ENCODE results near the gene WRAP73.

WRAP73 gene

DNA sequence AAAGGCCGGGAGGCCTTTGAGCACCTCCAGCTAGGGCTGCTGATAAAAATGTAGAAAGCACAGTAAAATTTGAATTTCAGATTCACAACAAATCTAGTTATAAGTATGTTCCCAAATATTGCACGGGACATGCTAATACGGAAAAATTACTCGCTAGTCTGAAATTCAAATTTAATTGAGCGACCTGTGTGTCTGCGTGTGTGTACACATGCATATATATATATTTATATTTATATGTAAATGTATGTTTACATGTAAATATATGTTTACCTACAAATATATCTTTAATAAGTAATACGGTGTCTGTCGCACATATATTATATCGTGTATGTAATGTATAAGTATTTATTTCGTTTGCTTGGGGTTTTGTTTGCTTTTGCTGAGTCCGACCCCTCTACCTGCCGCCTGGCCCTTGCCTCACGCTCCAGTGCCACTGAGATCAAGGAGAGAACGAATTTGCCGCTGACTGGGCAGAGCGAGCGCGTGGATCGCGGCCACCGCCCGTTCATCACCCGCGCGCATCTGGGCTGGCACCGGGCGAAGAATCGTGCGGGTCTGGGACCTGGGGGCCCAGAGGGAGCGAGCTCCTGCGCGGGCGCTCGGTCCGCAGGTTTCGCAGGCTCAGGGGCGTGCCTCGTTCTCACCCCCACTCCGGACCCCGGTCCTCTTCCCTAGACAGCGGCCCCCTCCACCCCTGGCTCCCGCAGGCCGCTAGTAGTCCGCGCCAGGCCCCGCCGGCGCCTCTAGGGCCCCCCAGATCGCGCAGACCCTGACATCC is 534 bp upstream of the WRAP73 start:
- no peak for DNase-seq (ENCODE audit: low read depth in 2 of 2, low spot score in 1 of 2)

GRCh38 chr1:3646596-3646995 is 3.3 kb downstream of the WRAP73 start:
- DNase-seq (ENCODE audit: low read depth in 2 of 2, low spot score in 1 of 2), result no peak

DNA sequence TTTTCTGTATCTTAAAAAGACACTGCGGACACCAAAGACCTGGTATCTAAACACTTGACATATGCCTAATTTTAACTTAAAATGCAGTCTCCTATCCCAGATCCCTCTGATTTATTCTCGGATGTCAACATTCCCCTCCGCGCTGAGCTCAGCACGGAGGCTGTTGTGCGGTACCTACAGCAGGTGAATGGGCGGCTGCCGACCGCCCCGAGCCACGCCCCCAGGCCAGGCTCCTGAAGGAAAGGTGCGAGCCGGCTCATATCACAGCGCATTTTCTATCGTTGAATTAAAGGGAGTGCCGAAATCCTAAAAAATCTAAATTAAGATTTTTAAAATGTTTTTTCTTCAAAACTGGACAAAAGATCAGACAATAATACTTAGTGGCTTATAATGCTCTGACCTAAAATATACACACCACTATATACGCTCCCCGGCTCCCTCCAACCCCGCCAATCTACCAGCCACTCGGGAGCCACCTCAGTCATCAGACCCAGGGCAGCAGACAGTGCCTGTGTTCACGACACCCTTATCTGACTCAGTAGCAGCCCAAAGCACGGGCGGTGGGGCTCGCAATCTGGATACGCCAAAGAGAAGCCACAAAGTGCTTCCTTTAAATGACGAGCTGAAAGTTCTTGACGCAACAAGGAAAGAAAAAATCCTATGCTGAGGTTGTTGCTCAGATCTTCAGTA is 4.1 kb downstream of the WRAP73 start:
- no peak for DNase-seq (ENCODE audit: low read depth in 2 of 2, low spot score in 1 of 2)

- DNase-seq (ENCODE audit: low read depth in 2 of 2, low spot score in 1 of 2), result no peak
These were observed 4.7 kb downstream of the WRAP73 start for GRCh38 chr1:3645247-3645646.

DNA sequence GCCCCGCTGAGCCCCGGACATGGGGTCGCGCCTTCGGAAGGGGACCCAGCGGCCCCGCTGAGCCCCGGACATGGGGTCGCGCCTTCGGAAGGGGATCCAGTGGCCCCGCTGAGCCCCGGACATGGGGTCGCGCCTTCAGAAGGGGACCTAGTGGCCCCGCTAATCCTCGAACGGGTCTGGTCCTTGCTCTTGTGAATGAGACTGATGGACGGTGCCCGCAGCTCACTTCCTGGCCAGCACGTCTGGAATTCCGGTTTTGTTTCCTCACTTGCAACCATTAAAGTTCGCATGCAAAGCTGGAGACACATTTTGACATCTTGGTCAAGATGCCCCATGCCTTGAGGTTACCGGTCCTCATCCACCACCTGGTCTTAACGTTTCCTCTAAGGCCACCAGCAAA is 5.6 kb downstream of the WRAP73 start:
- no peak for DNase-seq (ENCODE audit: low read depth in 2 of 2, low spot score in 1 of 2)

- DNase-seq (ENCODE audit: low read depth in 2 of 2, low spot score in 1 of 2), result no peak
These were observed 6.8 kb downstream of the WRAP73 start for GRCh38 chr1:3642919-3643675.

DNA sequence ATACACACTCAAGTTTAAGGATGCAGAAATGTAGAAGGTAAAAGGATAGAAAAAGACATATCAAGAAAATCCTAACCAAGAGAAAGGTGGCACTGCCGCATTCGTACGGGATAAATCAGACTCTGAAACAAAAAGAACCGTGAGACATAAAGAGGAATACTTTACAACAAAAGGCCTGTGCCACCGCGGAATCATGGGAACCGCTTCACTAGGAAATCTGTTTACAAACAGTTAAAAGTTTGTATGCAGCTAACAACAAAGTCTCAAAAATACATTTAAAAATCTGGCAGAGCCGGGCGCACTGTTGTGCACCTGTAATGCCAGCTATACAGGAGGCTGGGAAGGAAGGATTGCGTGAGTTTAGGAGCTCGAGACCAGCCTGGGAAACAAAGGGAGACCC is 8.1 kb downstream of the WRAP73 start:
- no peak for DNase-seq (ENCODE audit: low read depth in 2 of 2, low spot score in 1 of 2)

- no peak for DNase-seq (ENCODE audit: low read depth in 2 of 2, low spot score in 1 of 2)
These were observed 8.7 kb downstream of the WRAP73 start for GRCh38 chr1:3641046-3641760.

DNA sequence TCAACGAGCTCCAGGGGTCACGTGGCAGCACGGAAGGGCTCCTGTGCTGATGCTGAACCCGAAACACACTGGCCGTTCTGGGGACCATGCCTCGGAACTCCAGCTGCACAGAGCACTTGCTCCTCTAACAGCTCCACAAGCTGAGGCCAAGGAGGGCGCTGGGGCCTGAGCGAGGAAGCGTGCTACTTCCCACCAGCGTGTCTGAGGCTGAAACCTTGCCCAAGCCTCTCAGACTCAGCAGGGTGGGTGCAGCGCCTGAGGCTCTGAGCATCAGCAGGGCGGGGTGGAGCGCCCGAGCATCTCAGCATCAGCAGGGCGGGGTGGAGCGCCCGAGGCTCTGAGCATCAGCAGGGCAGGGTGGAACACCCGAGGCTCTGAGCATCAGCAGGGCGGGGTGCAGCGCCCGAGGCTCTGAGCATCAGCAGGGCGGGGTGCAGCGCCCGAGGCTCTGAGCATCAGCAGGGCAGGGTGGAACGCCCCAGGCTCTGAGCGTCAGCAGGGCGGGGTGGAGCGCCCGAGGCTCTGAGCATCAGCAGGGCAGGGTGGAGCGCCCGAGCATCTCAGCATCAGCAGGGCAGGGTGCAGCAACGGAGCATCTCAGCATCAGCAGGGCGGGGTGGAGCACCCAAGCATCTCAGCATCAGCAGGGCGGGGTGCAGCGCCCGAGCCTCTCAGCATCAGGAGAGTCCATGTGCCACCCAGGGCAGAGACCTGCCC is 9.6 kb downstream of the WRAP73 start:
- no peak for DNase-seq (ENCODE audit: low read depth in 2 of 2, low spot score in 1 of 2)

DNA sequence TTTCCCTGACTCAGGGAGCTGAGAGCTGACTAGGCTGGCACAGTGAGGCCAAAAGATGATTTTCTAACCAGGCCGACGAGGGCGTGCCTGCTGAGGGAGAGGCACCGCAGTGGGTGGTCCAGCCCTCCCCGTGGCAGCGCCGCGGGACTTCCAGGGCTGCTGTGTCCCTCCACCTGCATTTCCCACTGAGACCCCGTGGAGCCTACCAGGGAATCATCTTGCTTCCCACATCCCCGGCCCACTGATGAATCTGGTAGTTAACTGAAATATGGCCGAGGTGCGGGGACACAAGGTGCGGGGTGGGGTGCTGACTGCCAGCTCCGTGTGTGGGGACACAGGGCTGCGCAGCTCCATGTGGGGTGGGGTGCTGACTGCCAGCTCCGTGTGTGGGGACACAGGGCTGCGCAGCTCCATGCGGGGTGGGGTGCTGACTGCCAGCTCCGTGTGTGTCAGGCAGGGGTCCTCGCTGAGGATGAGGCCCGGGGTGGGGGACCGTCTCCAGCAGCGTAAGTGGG is 10.4 kb downstream of the WRAP73 start:
- DNase-seq (ENCODE audit: low read depth in 2 of 2, low spot score in 1 of 2), result no peak

- DNase-seq (ENCODE audit: low read depth in 2 of 2, low spot score in 1 of 2), result no peak
These were observed 11.2 kb downstream of the WRAP73 start for GRCh38 chr1:3638676-3639075.

DNA sequence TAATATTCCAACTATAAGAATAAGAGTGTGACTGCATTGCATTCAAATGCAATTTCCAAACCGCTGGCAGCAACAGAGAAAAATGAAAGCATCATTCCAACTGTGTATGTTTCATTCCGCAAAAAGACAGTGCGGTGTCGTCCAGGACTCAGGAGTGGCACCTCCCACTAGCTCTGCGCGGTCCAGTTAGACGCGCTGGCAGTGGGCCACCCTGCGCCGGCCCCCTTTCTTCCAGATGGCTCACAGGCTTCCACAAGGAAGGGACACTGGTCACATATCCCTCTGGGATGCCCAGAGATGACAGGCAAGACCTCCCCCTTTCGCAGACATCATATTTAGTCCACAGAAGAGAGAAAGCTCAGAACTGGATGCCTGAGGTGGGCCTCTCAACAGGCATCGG is 11.9 kb downstream of the WRAP73 start:
- no peak for DNase-seq (ENCODE audit: low read depth in 2 of 2, low spot score in 1 of 2)

- no peak for DNase-seq (ENCODE audit: low read depth in 2 of 2, low spot score in 1 of 2)
These were observed 13.4 kb downstream of the WRAP73 start for GRCh38 chr1:3636531-3636930.

DNA sequence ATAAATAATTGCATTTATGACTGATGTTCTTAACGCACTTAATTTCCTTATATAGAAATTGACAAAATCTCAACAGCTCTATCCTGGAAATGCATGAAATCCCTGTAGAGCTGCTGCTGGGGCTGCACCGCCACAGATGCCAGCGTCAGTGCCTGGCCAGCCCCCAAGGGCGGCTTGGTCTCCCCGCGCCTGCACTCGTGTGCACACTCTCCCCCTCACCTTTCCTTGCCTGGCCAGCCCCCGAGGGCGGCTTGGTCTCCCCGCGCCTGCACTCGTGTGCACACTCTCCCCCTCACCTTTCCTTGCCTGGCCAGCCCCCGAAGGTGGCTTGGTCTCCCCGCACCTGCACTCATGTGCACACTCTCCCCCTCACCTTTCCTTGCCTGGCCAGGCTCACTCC is 13.8 kb downstream of the WRAP73 start:
- DNase-seq (ENCODE audit: low read depth in 2 of 2, low spot score in 1 of 2), result no peak

GRCh38 chr1:3634059-3634800 is 15.7 kb downstream of the WRAP73 start:
- no peak for DNase-seq (ENCODE audit: low read depth in 2 of 2, low spot score in 1 of 2)

- no peak for DNase-seq (ENCODE audit: low read depth in 2 of 2, low spot score in 1 of 2)
These were observed 16.4 kb downstream of the WRAP73 start for GRCh38 chr1:3633344-3634058.

DNA sequence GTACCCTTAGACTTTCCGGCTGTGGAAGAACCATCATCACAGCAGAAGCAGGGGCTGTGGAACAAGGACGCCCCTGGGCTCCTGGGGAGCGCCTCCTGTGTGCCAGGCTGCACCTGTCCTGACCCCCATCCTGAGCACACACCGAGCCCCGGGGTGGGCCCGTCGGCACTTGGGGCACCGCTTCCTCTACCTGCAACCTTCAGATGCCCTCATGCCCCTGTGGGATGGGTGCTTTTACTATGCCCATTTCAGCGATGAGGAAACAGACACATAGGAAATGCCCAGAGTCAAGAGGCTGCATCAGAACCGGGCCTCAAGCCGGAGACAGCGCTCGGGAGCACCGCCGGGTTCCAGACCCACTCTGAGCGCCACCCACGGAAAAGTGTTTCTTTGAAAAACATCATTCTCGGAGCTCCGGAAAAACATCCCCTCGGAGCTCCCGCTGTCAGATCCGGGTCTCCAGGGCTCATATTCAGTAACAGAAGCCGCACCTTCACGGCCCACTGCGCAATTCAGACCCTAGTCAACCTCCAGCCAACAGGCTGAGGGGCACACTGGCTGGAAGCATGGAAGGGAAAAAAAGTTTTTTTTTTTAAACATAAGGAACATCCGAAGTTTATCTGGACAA is 17.1 kb downstream of the WRAP73 start:
- DNase-seq (ENCODE audit: low read depth in 2 of 2, low spot score in 1 of 2), result no peak

DNA sequence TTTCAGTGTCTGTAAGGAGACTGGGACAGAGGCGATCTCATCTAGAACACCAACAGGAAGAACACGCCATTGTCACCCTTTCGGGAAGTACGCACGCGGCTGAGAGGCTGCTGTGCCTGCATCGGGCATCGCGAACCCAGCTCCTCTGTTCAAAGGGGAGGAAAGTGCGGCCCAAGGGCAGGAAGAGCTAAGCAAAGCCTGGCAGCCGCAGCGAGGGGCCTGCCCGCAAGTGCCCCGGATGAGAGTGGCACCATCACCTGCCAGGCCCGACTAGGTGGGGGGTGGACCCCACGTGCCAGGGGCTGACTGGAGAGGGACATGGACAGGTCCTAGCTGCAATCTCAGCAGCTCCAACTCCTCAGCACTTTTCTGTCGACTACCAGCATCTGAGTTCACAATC is 17.6 kb downstream of the WRAP73 start:
- no peak for DNase-seq (ENCODE audit: low read depth in 2 of 2, low spot score in 1 of 2)
